NCI-H1092 treated with DMSO at 0.1 percent for 48 hours (cell line): ENCODE measurements around the gene WDR86.

Source experiments
- DNase-seq: peaks from one replicate; lab custom pipeline; 2025; lab: John Stamatoyannopoulos, UW

WDR86 gene

GRCh38 chr7:151439855-151440798 lies 30.3 kb upstream of the WDR86 start, which contains the start of gene CRYGN:
Gene CRYGN, minus strand, starts transcription at chr7:151440141. Its CDS starts 224 bp downstream, at chr7:151439917.
- peak; percentile 6 for DNase-seq

GRCh38 chr7:151438864-151439601 lies 29.2 kb upstream of the WDR86 start:
- no peak for DNase-seq

- DNase-seq: no peak
These were observed 28.2 kb upstream of the WDR86 start for GRCh38 chr7:151437866-151438516.

GRCh38 chr7:151437159-151437553 lies 27.3 kb upstream of the WDR86 start:
- DNase-seq: no peak

- DNase-seq: no peak
These were observed 26.8 kb upstream of the WDR86 start for GRCh38 chr7:151436446-151437158.

- no peak for DNase-seq
These were observed 26.1 kb upstream of the WDR86 start for GRCh38 chr7:151435971-151436370.

GRCh38 chr7:151435103-151435916 lies 25.5 kb upstream of the WDR86 start:
- no peak for DNase-seq

- DNase-seq: no peak
These were observed 24.7 kb upstream of the WDR86 start for GRCh38 chr7:151434549-151434948.

- no peak for DNase-seq
These were observed 24.0 kb upstream of the WDR86 start for GRCh38 chr7:151433721-151434400.

GRCh38 chr7:151432658-151433521 lies 23.1 kb upstream of the WDR86 start:
- no peak for DNase-seq

- no peak for DNase-seq
These were observed 22.0 kb upstream of the WDR86 start for GRCh38 chr7:151431768-151432311.

GRCh38 chr7:151431281-151431767 lies 21.5 kb upstream of the WDR86 start:
- DNase-seq: no peak

GRCh38 chr7:151430391-151431205 lies 20.8 kb upstream of the WDR86 start:
- no peak for DNase-seq

- DNase-seq: peak; percentile 86
These were observed 19.9 kb upstream of the WDR86 start for GRCh38 chr7:151429560-151430331.

GRCh38 chr7:151429237-151429559 lies 19.4 kb upstream of the WDR86 start:
- no peak for DNase-seq

GRCh38 chr7:151428378-151429236 lies 18.8 kb upstream of the WDR86 start:
- peak; percentile 10 for DNase-seq
